GM19467 (cell line): ENCODE measurements around the gene CARM1.
"Not testable (repeated sequence)": the region's sequence is repeated elsewhere in the genome, so short reads cannot be mapped to it uniquely, and the experiment has no call there.

ENCODE experiments used
- ATAC-seq: cut with Tn5 transposase; IDR thresholded peaks from one replicate; pipeline ENCODE4 v1.9.1; 2021; ENCODE audit warnings: mild to moderate bottlenecking, moderate library complexity; ENCODE audit not compliant: unreplicated experiment

The CARM1 gene

DNA sequence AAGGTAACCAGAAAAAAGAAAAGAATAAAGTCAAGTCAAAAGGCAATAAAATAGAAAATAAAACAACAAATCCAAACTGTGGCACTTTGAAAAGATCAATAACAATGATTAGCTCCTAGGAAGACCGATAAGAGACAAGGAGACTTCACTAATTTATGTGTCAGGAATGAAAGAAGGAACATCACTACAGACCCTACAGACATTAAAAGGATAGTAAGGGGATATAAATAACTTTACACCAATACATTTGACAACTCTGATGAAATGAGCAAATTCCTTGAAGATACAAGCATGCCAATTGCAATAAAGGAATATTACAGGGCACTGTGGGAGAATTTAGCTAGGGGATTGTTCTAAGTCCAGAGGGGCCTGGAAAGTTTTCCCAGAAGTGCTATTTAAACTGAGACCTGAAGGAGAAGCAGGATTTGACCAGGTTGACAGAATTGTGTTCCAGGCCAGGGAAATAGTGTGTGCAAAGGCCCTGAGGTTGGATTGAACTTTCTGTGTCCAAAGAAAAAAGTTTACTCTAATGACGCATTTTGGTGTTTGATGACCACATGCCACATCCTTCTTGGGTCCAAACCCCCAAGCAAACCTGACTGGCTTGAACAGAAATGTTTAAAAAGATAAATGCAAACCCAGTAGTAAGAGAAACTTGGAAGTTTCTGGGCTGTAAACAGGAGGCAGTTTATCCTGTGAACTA, 24.7 kb upstream of the CARM1 start:
- ATAC-seq: no peak

DNA sequence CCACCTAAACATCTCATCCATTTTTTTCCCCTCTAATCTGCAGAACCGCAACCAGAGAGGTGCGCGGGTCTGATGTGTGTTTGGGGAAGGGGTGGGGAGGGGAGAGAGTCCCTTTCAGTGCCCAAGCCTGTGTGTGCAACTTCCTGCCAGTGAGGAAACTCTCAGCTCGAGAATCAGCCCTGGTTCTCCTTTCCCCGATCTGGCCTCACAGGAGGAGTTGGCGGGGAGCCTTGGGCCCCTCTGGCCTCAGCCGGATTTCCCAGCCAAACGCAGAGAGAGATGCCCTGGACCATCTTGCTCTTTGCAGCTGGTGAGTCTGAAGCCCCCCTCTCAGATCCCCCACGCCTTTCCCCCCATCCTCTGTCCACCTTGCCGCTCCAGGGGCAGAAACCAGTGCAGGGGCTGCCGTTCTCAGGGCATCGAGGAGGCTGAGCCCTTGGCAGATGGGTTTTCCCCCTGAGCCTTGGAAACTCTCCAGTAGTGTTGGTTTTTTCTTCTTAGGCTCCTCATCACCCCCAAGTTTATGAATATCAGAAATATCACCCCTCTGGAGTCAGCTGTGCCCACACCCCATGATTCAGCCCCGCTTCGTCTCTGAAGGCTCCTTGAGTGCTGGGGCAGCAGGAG, 23.0 kb upstream of the CARM1 start, which contains the start of gene C19orf38:
C19orf38 (plus strand) TSS at position 186 of the 627 bp plus-strand sequence; CDS start at position 280, 94 bp downstream.
- ATAC-seq: no peak

DNA sequence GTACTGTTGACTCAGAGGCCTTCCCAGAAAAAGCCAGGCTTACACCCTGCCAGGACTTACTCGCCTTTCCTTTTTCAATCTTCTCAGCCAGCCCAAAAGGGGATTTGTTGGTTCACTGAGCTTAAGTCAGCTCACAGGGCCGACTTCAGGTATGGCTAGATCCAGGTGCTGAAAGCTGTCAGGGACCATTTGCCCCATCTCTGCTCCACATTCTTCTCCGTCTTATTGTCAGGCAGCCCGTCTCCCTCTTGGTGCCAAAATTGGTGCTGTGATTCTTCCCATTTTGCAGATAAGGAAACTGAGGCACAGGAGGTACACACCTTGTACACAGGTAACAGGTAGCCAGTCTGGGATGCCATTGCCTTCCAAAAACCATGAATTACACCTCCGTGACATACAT, 20.7 kb upstream of the CARM1 start:
- no peak for ATAC-seq

DNA sequence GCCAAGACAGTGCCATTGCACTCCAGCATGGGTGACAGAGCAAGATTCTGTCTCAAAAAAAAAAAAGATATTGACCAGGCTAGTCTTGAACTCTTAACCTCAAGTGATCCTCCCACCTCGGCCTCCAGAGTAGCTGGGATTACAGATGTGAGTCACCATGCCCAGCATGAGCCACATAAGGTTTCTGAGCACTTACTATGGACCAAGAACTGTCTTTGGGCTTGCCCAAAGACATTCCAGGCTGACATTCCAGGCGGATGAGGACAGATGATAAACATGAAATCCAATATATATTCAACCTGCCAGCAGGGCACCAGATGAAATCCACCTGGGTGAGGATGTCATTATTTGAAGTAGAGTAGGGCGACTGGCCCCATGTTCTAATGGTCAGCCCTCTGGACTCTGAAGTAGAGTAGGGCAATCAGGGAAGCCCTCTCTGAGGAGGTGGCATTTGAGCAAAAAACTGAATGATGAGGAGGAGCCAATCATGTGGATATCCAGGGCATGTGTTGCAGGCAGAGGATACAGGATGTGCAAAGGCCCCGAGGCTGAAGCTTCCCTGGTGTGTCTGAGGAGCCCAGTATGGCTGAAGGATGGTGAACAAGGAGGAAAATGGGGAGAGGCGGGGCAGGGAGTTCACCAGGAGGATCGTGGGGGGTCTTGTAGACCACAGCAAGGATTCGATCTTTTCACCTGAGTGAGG, 19.1 kb upstream of the CARM1 start:
- no peak for ATAC-seq

DNA sequence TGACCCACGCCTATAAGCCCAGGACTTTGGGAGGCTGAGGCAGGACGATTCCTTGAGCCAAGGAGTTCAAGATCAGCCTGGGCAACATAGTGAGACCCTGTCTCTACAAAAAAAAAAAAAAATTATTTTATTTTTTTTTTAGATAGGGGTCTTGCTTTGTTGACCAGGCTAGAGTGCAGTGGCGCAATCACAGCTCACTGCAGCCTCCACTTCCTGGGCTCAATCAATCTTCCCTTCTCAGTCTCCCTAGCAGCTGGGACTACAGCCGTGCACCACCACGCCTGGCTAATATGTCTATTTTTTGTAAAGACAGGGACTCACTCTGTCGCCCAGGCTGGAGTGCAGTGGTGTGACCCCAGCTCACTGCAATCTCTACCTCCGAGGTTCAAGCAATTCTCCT, 18.4 kb upstream of the CARM1 start:
- ATAC-seq: no peak

DNA sequence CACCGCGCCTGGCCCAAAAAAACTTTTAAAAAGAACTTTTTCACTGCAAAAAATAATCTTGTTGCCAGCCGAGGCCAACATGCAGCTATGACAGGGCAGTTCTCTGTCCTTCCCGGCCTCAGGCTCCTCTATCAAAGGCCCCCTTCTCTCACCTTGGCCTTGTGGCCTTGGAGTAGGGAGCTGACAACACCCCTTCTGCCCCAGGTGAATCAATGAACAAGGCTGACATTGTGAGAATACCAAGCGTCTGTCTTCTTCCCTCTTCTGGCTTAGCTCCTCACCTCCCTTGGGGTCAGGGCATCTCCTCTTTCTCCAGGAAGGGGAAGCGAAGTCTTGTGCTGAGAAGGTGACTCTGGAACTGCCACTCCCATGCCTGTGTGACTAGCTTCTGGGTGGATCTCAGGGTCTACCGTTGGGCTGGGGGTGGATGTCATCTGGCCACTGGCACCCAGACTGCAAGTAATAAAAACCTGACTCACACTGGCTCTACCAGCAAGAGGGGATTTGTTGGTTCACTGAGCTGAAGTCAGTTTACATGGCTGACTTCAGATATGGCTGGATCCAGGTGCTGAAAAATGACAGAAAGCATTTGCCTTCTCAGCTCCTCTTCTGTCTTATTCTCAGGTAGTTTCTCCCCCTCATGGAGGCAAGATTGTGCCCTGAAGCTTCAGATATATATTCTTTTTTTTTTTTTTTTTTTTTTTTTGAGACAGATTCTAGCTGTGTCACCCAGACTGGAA, 16.8 kb upstream of the CARM1 start:
- no peak for ATAC-seq

DNA sequence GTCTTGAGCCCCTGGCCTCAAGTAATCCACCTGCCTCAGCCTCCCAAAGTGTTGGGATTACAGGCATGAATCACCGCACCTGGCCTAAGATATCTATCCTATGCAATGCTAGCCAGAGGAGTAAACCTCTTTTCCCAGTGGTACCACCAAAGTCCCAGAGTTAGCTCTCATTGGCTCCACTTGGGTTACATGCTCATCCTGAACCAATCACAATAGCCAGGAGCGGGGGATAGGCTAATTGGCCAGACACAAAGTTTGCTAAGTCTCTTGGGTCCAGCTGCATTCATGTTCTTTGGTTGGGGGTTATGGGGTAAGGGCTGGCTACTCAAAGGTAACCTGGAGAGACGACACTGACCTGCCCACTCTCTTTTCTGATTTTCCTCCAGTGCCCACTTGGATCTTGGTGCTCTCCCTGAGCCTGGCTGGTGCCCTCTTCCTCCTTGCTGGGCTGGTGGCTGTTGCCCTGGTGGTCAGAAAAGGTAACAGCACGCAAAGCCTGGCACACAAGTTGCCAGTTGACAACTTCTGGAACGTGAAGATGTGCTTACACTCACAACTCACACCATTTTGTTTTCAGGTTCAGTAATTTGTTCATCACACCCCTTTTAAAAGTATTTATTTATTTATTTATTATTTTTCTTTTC, 15.4 kb upstream of the CARM1 start:
- ATAC-seq: no peak

DNA sequence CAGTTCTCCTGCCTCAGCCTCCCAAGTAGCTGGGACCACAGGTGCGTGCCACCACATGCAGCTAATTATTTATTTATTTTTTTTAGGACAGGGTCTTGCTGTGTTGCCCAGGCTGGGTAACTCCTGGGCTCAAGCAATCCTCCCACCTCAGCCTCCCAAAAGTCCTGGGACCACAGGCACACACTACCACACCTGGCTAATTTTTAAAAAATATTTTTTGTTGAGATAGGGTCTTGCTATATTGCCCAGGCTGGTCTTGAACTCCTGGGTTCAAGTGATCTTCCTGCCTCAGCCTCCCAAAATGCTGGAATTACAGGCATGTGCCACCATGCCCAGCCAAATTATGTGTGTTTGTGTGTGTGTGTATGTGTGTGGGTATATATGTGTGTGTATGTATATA, 14.5 kb upstream of the CARM1 start:
- ATAC-seq: not testable (repeated sequence)

DNA sequence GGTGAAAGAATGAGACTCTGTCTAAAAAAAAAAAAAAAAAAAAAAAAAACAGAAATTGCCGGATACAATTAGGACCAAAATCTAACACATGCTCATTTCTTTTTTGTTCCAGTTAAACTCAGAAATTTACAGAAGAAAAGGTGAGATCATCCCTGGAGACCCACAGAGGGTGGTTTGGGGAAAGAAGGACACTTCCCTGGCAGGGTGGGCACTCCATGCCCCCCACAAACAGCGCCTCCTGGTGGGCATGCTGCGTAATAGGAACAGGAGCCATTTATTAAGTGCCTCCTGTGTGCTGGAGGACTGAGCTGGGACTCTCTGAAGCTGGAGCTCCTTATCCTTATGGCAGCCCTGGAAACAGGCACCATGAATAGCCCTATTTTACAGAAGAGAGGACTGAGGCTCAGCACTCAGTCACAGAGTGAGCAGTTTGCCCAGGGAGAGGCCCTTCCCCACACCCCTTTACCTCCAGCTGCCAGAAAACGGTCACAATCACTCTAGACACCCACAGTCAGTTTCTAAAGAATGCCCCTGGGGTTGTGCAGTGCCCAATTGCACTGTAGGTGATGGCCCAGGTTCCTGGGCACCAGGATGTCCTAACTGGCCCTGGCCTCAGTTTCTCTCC, 13.0 kb upstream of the CARM1 start:
- no peak for ATAC-seq

DNA sequence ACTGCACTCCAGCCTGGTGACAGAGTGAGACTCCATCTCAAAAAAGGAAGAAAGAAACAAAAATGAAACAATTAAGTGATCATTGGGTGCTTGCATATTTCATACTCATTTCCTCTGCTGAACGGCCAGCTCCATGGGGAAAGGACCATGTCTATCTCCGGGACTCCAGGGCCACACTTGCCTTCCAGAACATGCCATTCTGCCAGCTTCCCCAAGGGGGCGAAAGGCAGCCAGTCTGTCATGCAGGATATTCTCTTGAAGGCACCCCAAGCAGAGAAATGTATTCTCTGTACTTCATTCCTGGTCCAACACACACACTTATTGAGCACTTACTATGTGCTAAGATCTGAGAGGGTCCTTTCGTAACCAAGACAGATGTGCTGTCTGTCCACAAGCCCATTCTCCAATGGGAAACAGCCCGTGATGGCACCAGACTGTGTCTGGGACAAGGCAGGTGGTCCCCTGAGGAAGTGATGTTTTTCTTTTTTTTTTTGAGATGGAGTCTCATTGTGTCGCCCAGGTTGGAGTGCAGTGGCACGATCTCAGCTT, 10.2 kb upstream of the CARM1 start:
- ATAC-seq: no peak

DNA sequence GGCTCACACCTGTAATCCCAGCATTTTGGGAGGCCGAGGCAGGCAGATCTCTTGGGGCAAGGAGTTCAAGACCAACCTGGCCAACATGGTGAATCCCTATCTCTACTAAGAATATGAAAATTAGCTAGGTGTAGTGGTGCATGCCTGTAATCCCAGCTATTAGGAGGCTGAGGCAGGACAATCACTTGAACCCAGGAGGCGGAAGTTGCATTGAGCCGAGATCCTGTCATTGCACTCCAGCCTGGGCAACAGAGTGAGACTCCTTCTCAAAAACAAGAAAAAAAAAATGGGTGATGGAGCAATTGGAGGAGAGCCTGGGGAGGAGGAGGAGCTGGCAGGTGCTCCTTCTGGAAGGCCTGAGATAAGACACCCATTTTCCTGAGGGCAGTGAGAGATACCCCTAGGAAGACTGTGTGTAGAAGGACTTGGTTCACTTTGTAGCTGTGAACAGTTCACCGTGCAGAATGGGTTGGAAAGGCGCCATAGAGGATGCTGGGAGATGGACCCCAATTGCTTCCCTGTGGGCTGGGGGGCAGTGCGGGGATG, 8.7 kb upstream of the CARM1 start:
- no peak for ATAC-seq

DNA sequence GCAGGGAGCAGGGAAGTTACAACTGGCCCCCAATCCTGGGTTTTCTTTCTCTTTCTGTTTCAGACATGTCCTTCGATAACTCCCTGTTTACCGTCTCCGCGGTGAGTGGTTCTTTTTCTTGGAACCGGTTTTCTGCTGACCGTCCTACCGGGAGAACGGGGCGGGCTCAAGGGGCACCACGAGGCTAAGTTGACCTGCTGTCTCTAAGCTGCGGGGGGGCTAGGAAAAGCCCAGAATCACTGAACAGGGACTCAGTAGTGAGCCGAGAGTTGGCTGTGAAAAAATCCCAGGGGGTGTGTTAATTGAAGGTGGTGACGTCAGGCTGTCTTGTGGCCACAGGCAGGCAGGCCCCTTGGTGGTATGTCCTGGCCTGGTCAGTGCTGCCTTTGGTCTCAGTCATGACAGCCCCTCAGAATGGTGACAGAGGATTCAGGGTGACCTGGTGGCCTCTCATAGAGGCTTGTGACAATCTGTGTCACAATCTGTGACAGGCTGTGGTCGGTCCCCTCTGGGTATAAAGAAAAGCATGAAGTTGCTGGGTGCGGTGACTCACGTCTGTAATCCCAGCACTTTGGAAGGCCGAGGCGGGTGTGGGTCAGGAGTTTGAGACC, 8.1 kb upstream of the CARM1 start:
- no peak for ATAC-seq

DNA sequence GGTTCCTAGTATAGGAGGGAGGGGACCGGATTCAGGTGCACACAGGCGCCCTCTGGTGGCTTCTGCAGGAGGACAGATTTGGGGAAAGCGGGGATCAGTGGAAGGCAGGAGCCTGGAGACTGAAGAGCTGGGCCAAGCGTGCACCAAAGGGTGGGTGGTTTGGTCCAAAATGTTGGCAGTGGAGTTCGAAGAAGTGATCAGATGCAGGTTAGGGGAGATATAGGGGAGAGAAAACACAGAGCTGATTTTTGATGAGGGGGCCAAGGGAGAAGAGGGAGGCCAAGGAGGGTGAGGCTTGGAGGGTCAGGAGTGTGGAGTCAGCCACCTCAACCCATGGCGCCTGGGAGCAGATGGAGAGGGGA, 6.8 kb upstream of the CARM1 start:
- ATAC-seq: no peak

DNA sequence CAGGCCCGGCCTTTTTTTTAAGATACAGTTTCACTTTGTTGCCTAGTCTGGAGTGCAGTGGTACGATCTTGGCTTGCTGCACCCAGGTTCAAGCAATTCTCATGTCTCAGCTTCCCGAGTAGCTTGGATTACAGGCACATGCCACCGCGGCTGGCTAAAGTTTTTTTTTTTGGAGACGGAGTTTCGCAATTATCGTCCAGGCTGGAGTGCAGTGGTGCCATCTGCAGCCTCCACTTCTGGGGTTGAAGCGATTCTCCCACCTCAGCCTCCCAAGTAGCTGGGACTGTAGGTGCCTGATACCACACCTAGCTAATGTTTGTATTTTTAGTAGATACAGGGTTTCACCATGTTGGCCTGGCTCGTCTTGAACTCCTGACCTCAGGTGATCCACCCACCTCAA, 4.9 kb upstream of the CARM1 start:
- no peak for ATAC-seq

DNA sequence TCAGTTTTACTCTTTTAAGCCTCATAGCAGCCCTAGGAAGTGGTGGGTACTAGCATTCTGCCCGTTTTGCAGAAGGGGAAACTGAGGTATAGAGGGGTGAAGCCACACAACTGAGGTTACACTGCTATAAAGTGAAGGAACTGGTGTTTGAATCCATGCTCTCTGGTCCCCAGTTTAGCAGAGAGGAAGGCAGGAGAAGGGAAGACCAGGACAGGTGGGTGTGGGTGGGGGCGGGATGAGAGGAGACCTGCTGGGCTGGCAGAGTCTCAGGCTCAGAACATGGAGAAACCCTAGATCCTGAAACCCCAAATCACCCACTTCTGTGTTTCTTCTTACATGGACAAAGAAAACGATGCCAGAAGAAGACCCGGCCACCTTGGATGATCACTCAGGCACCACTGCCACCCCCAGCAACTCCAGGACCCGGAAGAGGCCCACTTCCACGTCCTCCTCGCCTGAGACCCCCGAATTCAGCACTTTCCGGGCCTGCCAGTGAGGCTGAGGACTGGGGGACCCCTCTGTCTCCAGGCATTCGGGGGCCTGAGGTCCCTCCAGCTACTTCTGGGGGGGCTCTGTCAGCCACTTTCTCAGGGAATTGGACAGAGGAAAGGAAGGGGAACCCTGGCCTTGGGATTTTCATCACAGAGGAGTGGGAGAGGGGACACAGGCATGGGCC, 2.3 kb upstream of the CARM1 start:
- no peak for ATAC-seq

DNA sequence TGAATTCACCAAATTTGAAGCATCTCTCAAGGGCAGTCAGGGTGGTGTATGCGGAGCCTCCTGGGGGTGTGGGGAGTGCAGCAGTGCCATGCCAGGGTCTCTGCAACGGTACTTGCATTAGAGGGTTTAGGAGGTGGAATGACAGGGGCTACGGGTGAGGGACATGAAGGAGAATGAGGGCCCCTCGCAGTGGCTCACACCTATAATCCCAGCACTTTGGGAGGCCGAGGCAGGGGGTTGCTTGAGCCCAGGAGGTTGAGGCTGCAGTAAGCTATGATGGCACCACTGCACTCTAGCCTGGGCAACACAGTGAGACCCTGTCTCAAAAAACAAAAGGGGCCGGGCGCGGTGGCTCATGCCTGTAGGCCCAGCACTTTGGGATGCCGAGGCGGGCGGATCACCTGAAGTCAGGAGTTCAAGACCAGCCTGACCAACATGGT, 1.5 kb upstream of the CARM1 start:
- ATAC-seq: not testable (repeated sequence)

DNA sequence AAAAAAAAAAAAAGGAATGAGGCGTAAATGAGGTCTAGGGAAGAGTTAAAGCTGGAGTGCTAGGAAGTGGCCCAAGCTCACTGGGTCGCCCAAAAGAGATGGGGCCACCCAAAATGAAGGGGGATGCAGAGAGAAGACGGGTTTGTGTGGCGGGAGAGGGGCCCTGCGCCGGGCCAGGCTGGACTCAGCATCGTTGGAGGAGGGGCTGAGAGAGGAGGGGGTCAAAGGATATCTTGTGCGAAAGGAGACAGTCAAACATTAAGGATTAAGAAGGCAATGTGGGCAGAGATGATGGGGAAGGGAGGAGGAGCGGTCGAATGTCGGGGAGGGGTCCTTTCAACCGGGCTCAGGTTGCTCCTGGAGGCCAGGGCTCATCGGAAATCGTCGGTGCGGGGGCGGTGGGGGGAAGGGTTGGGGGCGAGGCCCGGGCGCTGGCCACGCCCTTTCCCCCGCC, 825 bp upstream of the CARM1 start:
- no peak for ATAC-seq

DNA sequence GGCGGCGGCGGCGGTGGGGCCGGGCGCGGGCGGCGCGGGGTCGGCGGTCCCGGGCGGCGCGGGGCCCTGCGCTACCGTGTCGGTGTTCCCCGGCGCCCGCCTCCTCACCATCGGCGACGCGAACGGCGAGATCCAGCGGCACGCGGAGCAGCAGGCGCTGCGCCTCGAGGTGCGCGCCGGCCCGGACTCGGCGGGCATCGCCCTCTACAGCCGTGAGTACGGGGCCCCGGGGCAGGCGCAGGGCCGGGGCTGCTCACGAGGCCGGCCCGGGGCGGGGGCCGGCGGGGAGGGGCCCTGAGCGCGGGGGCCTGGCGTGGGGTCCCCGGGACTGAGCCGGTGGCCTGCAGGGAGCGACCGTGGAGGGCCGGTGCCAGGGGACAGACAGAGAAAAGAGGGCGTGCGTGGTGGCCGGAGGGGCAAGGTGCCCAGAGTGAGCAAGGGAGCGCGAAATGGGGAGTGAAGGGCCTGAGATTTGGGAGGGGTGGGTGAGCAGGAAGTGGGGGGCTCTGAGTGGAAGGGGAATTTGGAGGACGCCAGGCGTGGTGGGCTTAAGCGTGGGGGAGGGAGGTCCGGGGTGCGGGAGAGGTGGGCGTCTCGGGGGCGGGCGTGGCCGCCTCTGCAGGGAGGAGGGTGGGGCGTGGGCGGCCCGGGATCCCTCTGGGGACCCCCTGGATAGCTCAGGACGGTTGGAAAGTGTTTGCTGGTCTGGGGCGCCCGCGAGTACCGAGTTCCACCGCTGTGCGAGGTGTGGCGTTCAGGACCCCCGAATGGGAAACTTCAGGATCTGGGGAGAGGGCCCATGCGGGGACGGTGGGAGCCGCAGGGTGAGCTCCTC, 575 bp downstream of the CARM1 start:
- ATAC-seq: no peak
